Mucosa of gallbladder (tissue), 1 donor: ENCODE data around the gene ETV1. TPM values are rescaled to one million over a fixed set of nuclear protein-coding genes. Genes with fewer than 3 reads are reported as not detected.

Experiments used
- DNase-seq: peaks from one replicate; pipeline ENCODE4 v3.0.0-alpha.2; 2020; ENCODE audit warnings: low spot score
- total RNA-seq: library from RNA; stranded (reverse); gene quantifications from one replicate; pipeline ENCODE4 v1.2.1, GENCODE V29; 2021
- donor health status: DM: no; HTN: no; CAD: no.

The ETV1 gene
- total RNA-seq, result 136 TPM

DNA sequence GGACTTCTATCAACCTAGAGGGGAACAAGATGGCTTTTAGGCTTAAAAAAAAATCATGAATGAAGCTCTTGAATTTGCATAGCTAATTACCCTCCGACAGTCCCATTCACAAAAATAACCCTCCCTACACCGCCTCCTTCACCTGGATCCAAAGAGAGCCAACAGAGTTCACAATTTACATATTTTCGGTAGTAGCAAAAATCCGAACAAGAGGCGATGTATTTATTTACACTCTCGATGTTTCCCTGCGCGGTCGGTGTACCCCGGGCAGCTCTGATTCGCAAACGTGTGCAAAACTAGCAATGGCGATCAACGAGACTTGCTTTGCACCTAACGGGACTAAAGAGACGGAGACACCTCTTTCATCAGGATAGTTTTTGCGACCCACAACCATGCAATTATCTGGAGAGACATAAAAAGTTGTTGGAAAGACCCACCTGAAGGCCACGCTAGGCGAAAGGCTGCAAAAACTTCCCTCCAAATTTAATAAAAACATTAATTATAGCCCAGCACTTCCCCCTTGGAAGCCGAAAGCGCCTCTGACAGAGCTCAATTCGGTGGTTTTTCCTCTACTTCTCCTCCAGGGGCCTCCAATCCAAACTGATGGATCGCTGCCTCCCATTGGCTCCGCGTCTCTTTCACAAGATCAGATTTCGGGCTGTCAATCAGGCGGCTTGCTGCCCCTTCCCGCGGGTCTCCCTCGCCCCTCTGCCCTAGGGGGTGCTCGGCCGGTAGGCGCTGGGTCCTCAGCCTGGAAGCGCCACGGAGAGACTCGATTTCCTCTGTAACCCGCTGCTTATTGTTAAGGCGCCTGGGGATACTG, at the start of gene ETV1:
Gene ETV1 (minus strand): TSS at position 541 of the 823 bp plus-strand sequence. CDS start 614 bp downstream, outside the sequence.
- peak; percentile 62 for DNase-seq

DNA sequence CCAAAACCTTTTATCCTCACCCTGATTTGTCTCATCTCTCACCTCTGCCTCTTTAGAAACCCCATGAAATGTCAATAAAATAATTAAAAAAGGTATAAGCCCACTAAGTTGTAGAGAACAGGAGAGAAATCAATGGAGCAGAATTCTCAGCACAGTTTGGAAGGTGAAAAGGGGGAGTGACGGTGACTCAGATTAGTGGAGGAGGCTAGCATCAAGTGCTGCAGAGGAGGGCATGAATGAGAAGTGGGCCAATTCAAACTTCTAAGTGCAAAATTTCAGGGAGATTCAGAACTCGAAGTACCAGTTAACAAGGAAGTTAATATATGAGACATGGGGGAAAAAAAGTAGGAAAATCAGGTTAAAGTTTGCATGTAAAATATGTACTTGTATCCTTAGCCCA, 34.9 kb upstream of the ETV1 start:
- no peak for DNase-seq

DNA sequence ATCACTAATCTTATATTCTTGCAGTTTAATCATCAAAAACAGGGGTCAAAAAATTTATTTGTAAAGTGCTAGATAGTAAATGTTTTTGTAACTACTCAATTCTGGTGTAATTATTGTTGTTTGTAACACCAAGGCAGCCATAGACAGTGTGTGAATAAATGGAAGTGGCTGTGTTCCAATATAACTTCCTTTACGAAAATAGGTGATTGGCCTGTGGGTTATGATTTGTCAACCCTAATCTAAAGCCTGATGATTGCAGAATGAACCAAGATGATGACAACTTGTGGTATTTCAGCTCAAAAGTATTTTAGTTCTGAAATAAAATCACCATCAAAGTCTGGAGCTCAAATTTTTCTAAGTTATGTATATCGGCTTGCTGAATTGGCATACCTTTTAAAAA, 34.4 kb upstream of the ETV1 start:
- DNase-seq, result no peak

DNA sequence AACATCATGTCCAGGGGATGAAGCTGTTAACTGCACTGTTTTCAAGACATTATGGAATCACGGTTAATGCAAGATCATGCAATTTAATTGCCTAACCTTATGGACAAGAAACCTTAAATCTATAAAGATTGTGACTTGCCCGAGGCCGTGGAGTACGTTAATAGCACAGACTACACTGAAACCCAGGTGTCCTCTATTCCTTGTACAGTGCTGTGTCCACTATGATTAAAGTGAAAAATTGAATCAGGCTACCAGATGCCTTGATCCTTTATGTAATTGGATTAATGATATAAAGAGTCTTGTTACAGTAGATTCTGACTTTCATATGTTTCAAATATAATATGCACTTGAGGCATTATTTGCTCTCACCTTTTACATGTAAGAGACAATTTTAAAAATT, 33.9 kb upstream of the ETV1 start:
- no peak for DNase-seq

DNA sequence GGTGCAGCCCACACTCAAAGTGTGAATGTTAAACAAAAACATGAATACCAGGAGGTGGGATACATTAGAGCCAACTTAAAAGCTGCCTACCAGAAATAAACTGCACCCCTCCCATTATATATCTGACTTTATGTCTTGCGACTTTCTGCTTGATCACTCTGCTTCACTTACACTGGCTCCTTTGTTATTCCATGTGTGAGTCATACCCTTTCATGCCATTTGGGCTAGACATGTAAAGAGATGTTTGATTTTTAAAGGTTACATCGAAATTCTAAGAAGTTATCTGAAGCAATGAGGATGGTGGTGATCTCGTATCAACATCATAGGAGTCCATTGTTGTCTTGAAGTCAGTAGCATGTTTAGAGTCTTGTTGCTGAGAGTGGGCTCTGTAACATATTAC, 31.6 kb upstream of the ETV1 start:
- no peak for DNase-seq

DNA sequence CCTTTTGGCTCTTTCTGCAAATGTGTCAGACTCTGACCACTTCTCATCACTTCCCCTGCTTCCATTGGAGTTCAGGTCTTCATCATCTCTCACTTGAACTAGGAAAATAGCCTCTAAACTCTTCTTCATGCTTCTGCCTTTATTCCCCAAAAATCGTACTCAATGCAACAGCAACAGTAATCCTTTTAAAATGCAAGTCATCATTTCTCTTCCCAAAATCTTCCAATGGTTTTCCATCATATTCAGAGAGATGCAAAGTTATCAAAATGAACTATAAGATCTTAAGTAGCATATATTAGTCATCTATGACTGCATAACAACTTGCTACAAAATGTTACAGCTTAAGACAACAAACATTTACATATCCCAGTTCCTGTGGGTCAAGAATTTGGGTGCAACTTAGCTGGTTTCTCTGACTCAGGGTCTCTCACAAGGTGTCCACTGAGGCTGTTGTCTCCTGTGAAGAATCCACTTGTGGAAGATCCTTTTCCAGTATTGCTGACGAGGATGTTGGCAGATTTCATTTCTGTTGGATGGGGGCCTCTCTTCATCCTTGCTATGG, 31.0 kb upstream of the ETV1 start:
- DNase-seq, result no peak

DNA sequence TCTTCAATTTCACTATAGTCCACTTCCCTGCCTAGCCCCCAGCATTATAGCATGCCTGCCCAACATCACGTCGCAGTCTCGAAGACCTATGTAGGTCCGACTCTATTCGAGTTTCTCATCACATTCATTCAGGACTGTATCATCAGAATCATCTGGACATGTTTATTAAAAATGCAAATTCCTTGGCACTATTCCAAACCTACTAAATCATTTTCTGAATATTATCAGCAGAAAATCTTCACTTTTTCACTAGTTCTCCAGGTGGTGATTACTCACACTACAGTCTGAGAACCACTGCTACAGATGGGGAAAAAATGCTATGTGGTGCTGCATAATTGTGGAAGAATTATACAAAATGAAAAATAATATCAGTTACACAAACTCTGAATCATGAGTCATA, 29.3 kb upstream of the ETV1 start:
- no peak for DNase-seq

DNA sequence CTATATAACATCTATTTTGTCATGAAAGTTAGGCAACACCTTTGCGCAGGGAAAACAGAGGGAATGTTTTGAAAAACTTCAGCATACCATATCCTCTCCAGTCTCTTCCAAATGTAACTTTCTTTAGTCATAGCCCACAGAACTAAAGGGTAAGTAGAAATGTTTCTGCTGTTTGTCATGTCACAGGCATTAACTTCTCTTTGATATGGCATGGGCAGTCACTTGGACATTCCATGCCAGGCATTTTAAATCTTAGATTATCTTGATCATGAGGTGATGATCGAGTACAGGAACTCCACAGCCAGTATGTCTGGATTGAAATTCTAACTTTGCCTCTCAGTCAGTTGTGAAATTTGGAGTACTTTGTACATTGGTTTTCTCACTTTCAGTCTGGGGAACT, 27.5 kb upstream of the ETV1 start:
- DNase-seq, result no peak

DNA sequence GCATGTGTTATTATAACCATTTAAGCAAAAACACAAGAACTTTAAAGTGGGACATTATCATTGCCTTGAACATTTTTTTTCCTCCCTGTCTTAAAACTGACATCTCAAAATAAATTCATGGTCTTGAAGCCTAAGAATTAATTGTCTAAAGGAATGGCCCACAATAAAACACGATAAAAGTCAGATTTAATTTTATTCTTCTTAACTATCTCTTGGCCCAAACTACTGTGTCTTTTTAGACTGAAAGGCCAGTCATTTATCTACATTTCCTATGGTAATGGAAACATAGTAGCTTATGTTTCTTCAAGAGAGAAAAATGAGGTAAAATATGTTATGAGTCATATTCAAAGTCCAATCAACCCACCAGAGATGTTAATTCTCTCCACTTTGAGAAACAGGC, 24.4 kb upstream of the ETV1 start:
- no peak for DNase-seq

DNA sequence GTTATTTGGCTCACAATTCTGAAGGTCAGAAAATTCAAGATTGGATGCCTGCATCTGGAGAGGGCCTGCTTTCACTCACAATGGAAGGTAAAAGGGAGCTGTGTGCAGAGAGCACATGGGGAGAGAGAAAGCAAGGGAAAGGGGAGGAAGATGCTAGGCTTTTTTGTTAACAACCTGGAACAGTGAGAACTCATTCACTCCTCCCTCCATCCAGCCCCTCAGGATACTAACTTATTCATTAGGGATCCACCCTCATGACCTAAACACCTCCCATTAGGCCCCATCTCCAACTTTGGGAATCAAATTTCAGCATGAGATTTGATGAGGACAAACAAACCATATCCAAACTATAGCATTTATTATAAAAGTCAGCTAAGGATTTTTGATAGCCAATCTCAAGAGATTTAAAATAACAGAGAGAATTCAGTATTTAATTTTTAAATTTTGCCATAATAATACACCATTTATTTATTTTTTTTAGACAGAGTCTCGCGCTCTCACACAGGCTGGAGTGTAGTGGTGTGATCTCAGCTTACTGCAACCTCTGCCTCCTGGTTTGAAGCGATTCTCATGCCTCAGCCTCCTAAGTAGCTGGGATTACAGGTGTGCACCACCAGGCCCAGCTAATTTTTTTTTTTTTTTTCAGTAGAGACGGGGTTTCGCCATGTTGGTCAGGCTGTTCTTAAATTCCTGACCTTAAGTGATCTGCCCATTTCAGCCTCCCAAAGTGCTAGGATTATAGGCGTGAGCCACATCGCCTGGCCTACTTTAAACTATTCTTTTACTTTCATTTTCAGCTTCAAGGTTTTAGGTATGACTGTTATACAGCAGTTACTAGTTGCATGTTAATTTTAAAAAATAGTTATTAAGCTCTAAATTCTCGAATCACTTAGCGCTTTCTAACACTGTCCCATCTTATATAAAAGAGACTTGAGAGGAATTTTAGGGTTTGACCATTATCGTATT, 20.3 kb upstream of the ETV1 start:
- DNase-seq, result no peak

DNA sequence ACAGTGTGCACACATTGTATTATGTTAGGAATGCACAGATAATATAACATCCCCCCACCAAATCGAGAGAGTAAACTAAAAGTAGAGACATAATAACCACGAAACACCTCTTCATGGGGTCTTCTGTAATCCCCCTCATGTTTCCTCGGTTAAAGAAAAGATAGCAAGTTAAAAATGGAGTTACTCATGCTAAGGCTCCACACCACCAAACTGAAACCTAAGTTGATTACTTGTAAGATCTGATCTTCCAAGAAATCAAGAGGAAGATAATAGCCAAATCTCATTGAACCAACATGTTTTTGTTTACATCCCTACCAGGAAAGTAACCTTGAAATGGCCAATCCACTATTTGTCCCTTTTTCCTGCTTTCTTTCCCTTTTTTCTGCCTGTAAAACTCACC, 11.7 kb upstream of the ETV1 start:
- no peak for DNase-seq

DNA sequence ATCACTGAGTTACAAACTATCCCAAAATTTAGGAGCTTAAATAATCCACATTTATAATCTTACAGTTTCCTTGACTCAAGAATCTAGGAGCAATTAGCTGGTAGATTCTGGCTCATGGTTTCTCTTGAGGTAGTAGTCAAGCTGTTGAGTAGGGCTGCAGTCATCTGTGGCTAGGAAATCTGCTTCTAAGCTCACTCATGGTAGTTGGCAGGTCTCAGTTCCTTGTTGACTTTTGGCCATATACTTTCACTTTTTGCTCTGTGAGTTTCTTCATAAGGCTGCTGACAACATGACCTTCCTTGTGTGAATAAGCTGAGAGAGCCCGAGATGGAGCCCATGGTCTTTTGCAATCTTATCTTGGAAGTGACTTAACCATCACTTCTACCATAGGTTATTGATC, 10.8 kb upstream of the ETV1 start:
- no peak for DNase-seq

DNA sequence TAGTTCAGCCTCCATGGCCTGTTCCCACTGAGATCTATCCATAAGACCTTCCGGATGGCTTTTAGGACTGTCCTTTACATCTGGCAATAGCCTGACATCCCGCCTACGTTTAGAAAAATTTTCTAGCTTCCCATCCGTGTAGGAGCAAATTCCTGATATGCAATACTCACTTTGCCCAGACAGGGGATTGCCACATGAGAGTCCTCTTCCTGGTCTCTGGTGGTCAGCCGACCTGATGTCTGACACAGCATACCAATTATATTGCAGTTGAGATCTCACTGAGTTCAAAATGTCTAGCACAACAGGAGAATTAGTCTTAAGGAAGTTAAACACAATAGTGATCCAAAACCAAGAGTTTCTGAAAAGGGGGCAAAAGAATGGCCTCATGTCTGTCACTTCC, 9.4 kb upstream of the ETV1 start:
- DNase-seq, result no peak

DNA sequence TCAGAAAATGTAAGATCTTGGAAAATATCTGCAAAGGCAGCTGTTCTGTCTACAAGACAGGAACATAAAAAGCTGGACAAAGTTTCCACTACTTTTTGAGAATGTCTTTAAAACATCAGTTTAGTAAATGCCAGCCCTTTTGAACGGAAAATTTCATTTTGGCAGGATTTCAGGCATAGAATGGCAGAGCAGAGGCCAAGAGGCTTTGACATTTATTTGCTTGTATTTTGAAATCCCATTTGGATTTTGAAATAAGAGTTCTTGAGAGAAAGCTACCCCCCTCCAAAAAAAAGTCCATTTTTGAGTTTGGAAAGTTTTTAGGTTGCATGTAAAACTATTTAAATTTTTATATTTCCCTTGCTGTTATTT, 3.1 kb upstream of the ETV1 start:
- DNase-seq, result no peak

DNA sequence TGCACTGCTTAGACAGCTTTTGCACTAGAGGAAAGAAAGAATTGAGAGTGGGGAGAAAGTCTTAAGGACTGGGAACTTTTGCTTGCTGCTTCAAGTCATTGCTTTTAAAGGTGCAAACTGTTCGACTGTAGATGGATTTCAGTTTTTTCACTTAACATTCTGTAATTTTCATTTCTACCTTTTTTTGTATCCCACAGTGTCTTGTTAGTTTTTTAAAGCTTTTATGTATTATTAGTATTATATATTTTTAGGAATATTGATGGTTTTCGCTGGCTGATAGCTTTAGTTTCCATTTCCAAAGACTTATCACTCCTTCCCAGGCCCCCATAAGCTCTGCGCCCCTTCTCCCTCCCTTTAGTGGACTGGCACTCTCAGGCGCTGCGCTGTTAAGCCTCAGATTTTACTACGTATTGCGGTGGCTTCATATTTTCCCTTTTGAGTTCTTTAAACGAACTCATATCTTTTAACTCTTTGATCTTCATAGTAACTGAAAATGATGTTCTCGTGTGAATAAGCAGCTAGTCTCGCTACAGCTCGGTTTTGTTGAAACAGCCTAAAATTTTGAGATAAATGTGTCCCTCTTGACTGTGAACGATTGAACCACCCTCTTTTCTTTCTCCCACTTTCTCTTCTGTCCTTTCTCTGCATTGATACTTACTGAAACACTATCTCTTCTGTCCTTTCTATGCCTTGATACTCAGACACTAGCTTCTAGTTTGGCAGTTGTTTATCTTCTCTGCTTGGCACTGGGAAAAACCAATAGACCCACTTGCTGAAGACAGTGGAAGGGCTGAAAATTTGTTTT, 2.5 kb upstream of the ETV1 start:
- no peak for DNase-seq

DNA sequence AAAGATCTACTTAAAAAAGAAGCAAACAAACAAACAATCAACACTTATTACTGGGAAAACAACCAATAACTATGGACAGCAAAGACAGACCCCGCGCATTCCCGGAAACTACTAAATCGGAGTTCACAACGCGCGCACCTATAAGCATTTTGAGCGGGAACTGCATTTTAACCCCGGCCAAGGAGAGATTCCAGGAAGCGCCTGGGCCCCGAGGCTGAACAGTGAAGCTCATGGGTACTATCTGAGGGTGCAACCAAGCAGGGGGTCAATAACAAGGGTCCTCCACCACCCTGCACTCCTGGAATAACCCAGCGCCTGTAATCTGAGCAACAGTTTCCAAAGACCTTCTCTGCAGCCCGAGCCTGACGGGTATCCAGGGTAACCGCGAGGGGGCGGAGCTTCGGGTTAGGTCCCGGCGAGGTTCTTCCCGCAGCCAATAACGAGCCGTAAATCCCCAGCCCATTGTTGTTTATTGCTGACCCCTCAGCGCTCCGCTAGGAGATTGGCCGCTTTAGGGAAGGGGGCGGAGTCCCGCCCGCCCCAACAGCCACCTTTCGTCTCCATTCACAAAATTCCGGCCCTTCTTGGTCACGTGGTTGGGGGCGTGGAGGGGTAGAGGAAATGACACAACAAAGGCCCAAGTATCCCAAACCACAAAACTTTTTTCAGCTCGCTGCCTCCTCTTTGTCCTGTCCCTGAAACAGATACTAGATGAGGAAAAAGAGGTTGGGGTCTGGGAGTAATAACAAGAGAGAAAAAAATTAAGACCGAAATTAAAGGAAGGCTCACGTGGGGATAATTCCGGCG, 1.7 kb upstream of the ETV1 start:
- DNase-seq, result peak; percentile 96

DNA sequence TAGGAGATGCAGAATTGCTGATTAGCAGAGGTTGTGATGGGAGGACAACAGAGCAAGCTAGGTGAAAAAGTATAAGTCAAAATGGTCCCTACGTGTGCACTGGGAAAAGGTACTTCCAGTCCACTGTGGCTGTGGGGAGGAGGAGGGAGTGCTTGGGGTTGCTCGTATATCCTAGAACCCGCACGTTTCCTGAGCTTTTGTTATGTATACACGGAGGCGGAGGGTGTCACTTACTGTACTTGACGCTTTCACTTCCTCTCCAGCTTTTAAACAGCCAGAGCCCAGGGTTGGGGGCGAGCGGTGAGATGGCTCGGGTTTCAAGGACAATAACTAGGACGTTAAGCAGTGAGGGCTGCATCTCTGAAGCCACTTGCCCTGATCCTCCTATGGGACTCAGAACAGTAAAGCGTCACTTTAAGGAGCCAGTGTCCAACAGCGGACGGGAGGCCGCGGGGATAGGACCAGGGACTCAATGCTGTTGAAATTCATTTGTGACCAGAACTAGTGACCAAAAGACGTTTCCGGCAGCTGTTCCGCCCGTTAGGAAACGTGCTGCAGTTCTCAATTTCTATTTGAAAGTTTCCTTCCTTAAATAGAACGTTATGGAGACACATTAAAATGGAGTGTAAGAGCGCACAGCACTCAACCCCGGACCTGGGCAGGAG, 985 bp upstream of the ETV1 start:
- DNase-seq, result peak; percentile 34

DNA sequence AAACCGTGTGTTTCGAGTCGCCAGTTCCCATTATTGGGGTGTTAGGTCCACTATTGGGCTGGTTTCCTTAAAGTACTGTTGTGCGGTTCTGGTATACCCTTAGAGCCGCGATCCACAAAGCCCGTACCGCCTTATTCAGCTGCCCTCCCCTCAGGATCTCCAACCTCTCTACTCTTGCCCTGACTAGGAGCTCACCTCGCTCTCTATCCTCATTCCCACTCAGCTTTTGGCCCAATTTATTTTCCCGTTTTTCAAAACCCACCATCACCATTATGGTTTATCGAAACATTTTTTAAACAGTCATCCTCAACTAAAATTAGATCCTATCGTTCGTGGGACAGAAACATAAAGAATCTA, 461 bp upstream of the ETV1 start:
- no peak for DNase-seq

DNA sequence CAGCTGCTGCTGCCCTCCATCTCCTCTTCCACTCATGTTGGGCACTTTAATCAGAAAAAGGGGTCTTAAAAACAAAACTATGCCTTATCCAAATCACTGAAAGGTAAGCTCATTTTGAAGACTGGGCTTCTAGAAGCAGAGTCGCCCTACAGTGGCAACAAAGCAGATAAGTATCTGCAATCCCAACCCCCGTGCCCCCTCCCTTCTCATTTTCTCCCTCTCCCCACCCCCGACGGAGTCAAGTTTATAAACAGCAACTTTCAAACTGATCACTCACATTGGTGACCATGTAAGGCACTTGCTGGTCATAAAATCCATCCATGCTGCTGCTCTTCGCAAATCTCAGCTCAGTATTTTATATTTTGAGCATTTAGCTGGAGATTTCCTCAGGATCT, 738 bp downstream of the ETV1 start:
- peak; percentile 55 for DNase-seq

DNA sequence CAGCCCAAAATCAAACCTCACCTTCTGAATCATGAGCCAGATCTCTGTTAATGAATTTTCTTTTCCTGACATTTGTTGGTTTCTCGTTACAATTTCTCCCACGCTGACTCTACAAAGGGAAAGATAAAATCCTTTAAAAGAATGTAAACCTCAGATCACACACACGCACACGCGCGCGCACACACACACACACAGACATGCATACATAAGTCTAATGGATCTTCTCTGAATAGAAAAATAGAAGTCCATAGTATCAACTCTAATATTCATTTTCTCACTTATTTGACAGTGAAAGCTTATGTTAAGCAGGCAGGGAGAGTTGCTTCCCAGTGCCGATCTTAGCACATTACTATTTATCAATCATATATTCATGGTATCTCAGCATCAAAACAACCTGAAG, 1.4 kb downstream of the ETV1 start:
- peak; percentile 28 for DNase-seq
